Measurements from ENCODE around the gene CRHR2.

Gene CRHR2

DNA sequence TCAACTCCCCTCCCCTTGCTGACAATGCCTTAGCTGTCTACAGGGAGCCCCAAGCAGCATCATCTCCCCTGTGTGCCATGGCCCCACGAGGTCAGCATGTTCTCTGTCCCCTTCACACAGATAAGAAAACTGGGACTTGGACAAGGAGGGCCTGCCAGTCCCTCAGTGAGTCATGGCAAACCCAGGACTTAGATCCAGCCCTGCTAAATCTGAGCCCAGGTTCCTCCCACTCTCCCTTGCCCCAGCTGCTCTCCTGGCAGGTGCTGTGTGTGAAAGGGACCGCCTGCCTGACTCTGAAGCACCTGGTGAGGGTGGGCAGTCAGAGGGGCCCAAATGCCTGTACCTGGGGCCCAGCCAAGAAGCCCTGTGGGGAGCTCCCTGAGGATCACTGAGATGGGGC lies 7.4 kb downstream of the CRHR2 start:
- DNase-seq = no peak

DNA sequence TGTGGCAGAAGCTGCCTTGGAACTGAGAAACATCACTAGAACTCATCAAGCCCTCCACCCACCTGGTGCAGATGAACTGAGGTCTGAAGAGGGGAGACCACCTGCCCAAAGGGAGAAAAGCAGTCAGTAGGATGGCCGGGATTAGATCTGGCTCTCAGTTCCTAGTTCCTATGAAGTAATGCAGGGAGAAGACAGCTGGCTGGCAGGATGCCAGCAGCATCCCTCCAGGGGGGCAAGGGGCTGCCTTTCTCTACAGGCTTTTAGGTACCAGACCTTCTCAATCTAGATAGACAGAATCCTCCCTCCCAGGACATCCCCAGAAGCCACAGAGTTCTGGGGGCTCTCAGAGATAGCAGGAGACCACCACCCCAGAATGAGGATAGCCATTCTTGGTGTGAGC lies 7.8 kb downstream of the CRHR2 start:
- DNase-seq = no peak

DNA sequence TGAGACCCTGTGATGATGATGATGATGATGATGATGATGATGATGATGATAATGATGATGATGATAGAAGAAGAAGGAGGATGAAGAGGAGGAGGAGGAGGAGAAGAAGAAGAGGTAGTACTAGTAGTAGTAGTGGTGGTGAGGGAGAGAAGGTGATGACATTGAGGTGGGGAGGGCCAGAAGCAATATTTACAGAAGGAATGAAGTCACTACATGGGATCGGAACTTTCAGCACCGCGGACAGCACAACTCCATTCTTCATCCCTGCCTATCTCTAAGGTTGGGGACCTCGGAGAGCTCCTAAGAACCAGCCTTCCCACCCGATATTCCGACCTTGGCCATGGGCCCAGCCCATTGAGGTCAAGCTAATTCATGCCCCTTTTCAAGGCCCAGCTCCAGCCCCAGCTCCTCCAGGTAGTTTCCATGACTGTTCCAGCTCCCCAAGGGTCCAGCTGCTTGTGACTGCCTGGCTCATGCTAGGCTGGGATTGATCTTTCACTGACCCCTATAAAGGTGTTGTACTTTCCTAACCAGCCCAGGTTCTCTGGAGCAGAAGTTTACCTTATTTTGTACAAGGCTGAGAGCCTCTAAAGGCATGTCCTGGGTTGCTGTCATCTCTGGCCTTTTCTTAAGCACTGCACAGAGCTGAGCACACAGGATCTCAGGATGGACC lies 10.3 kb downstream of the CRHR2 start:
- no peak for DNase-seq

DNA sequence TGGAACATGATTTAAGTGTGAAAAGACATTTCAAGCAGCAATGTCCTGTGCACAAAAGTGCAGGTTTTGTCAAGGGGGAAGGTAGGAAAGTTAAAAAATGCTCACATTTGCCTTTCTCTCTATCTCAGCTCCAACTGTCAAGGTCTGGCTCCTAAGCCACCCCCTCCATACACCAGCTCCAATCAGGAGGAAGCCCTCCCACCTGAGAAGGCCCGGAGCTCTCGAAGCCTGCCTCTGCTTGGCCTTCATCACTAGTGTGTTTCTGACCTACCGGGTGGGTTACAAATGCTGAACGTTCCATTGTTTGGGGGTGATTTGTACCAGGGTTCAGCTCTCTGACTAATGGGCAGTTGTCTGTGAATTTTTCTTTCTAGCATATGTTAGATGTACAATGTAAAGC lies 14.2 kb downstream of the CRHR2 start:
- no peak for DNase-seq

DNA sequence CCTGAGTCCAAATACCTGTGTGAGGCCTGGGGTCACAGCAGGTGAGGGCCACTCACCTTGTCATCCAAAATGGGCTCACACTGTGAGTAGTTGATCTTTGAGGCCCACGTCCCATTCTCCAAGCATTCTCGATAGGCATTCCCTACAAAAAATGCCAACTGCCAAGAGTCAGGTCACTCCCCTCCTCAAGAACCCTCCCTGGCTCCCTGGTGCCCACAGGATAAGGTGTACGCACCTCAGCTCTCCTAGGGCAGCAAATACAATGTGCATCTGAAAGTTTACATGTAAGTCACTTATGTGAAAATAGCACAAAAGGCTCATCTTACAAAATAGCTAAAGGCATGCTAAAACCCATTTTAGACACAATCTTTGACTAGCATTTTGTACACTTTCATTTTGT lies 15.1 kb downstream of the CRHR2 start:
- no peak for DNase-seq

DNA sequence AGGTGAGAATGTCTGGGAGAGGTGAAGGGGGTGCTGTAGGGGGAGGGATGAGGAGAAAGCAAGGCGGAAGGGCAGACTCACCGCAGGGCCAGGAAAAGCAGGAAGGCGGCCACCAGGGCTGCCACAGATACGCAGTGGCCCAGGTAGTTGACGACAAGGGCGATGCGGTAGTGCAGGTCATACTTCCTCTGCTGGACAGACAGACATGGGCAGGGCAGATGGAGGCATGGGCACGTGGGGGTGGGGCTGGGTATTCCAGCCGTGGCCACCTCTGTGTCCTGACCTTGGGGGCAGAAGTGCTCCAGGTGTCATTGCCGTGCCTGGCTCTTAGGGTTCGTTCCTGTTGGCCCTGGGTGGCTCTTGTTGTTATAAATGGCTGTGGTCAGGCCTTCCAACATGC lies 16.8 kb downstream of the CRHR2 start:
- DNase-seq = no peak

DNA sequence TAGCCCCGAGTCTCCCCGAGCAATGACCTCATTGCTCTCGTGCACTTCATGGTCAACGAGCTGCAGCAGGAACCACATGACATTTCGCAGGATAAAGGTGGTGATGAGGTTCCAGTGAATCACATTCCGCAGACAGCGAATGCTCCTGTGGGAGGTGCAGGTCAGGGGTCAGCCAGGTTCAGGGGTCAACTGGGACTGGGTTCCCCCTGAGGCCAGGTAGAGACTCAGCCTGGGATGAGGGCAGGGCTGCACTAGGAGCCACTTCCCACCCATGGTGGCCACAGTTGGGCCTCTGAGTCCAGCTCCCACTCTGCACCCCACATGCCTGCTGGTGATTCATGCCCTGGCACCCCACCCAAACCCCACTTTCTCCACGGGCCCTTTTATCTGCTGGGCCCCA lies 17.2 kb downstream of the CRHR2 start:
- no peak for DNase-seq

DNA sequence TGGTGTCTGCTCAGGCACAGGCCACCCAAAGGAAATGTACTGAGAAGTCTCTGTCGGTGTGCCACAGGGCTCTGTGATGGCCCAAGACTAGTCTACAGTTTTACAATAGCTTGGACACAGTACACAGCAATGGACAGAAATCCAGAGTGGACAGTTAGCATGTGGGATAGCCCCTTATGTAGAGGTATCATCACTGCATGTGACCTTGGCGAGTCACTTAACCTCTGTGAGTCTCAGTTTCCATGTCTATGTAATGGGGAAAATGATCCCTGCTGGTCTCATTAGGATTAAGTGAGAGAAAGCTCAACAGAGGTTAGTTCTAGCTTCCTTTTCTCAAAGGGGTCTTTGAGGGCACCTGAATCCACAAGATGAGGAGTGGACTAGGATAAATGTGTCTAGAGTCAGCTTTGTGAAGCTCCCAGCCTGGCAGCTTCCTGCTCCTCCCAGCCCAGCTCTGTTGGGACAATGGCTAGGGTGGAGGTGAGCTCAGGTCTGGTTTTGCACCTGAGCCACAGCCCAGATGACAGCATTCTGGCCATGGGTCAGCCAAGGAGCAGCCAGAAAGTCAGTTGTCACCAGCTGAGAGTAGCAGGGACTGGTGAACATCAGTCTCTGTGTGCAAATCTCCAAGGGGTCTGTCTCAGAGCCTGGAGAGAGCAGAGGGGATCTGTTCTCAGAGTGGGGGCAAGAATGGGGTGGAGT lies 17.9 kb downstream of the CRHR2 start:
- no peak for DNase-seq

DNA sequence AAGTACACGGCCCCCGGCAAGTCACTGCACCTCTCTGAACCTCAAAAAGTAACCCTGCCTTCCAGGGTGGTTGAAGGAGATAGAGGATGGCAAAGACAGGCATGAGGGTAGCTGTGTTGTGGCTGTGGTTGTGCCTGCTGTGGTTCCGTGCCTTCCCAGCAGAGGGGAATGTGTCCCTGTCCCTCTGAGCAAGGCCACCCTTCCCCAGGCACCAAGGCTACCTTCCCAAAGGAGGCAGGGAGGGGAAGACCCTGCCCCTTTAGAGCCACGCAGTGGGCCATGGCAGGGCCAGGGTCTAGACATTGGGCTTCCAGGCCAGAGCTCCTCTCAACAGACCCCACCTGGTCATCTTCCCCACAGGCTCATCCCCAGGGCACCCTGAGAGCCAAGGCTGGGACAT lies 18.8 kb downstream of the CRHR2 start:
- DNase-seq = no peak

DNA sequence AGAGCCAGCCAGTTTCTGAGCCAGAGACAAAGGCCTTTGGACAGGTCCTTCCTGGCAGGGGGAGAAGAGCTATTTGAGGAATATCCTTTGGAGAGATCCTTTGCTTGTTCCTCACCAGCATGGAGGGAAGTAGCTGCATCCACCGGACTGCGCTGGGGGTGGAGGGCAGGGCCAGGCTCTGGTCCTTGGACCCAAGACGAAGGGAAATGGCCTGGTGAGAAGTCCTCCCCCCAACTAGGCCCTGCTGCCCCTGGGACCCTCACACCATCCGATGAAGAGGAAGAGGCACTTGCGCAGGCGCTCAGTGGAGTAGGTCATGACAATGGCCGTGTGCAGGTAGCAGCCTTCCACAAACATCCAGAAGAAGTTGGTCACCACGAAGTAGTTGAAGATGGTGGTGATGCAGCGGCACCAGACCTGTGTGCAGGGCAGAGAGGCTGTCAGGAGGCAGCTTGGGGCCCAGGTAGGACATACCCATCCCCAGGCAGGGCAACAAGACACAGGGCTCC lies 19.8 kb downstream of the CRHR2 start:
- no peak for DNase-seq

DNA sequence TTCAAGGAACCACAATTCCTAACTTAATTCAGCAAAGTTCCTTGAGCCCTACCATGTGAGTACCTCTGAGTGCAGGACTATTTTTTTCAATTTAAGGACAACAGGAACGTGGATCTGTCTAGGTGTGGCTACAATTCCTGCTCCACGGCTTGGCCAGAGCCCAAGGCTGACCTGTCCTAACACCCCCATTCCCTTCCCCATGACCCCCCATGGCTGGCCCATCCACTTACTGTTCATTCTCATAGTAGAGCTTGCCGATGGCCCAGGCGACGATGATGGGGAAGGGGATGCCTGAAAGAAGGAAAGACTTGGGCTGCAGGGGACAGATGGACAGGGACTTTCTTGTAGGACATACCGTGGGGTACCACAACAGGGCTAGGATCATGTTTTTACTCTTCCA lies 20.3 kb downstream of the CRHR2 start:
- no peak for DNase-seq

DNA sequence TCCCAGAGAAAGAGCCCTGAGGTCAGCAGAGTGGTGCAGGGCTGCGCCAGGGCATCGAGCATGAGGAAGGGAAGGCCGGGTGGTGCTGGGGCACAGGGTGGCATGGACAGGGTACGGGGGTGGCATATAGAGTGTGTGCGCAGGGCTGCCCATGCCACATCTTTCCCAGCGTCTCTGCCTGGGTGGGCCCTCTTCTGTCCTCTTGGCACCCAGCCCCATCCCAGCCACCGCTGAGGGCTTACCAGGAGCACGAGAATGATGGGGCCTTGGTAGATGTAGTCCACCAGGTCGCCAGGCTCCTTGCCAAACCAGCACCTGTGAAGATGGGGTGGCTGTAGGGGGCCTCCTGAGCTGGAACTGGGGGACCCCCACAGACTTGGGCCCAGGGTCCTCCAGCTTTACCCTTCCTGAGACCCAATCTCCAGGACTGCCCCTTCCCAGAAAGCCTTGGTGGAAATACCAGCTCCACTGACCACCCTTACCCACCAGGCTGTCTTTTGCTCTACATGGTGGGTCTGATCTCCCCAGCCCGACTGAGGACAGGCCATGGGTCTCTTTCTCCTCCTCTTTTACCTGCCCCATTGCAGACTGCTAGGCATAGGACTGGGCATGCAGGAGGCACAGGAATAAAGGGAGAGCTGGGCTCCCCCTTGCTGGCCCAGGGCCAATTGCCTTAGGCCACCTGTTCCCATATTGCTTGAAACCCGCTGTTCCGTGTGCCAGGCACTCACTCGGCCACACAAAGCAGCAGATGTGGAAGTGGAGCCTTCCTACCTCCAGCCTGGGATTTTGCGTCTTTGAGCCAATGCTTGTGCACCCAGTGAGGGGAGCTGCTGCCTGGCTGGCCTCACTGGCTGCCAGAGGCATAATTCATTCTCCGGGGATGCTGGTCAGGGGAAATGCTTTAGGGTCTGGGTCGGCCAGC lies 21.7 kb downstream of the CRHR2 start:
- no peak for DNase-seq

DNA sequence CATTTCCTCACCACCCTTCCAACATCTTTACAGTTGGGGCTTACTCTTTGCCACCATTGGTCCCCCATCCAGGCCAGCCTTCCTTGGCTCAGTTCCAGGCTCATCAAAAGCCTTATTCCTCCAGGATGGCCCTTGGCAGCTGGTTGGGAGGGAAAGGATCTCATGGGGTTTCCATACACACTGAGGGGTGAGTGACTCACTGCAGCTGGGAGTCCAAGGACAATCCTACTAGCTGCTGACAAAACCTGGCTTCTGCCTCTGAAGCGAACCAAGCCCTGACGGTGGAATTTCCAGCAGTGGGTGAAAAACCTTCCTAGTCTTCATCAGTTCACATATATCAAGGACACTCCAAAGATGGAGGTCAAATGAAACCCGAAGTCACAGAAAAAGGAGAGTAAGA lies 22.9 kb downstream of the CRHR2 start:
- DNase-seq = no peak

DNA sequence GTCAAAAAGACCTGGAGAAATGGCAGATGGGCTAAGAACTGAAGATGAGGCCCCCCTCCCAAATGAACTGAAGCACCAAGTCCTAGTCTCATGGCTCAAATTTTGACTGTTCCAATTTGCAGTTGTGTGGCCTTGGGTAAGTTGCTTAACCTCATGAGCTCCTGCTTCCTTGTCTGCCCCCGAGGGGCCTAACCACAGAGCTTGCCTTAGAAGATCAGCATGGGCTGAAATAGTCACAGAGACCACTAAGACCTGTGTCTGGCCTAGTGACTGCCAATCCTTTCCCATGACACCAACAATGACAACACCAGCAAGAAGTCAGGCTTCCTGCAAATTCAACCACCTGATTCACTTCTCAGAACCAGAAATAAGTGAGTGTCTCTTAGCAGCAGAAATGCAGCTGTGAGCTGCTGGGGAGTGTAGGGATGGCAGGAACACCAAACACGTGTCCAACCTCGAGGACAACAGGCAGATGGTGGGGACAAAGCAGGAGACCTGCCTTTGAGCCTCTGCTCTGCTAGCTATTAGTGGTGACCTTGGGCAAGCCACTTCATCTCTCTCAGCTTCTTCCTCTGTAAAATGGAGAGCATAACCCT lies 23.7 kb downstream of the CRHR2 start:
- DNase-seq = no peak

DNA sequence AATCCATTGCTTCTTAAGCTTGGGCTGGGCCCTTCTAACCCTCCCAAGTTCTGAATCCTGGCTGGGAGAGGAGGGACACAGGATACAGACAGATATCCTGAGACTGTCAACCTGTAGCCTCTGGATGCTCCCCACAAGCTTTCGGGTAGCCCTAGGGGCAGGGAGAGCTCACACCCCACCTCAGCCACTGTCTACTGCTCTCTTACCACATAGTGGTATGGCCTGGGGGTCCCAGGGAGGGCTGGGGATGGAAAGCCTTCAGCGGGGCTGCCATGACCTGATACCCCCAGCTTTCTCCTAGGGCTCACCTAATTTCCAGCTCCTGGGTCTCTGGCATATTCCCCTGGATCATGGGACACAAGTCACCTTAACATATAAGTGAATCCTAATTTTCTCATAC lies 25.1 kb downstream of the CRHR2 start:
- peak; percentile 9 for DNase-seq

DNA sequence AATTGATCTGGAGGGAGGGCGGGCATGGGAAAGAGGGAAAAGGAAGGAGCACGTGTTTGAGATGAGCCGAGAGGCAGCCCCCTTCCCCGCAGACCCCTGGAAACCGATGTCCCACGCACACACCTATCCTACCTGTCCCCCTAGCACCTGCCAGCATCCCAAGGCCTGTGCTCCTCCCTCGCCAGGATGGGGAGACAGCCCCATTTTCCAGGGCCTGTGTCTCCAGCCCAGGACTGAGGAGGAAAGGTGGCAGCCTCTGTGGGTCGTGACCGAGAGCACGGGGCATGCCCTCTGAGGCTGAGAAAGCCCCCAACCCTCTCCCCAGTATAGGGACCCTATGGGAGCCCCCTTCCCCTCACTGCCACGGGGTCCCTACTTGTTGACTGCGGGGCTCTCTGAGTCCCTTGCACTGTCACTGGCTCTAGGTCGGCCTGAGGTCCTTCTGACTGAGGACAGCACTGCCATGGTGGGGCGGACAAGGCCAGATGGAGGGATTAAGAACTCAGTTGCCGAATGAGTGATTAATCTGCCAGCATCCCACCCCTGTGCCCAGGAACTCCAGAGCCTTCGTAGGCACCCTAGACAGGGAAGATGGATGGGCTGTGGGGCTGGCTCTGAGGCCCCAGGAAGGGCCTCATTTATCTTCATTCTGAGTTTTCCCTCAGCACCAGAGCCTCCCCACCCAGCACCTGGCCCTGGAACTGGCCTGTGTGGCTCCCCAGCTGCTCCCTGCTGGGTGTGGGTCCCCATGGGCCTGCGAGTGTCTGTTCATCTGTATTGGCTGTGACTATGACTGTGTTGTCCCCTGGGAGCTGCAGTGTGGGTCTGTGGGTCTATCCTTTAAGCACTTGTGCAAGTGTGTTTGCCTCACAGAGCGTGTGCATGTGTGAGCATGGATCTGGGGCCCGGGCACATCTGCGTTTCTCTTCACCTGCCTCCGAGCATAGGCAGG lies 26.0 kb downstream of the CRHR2 start:
- peak; percentile 48 for DNase-seq

DNA sequence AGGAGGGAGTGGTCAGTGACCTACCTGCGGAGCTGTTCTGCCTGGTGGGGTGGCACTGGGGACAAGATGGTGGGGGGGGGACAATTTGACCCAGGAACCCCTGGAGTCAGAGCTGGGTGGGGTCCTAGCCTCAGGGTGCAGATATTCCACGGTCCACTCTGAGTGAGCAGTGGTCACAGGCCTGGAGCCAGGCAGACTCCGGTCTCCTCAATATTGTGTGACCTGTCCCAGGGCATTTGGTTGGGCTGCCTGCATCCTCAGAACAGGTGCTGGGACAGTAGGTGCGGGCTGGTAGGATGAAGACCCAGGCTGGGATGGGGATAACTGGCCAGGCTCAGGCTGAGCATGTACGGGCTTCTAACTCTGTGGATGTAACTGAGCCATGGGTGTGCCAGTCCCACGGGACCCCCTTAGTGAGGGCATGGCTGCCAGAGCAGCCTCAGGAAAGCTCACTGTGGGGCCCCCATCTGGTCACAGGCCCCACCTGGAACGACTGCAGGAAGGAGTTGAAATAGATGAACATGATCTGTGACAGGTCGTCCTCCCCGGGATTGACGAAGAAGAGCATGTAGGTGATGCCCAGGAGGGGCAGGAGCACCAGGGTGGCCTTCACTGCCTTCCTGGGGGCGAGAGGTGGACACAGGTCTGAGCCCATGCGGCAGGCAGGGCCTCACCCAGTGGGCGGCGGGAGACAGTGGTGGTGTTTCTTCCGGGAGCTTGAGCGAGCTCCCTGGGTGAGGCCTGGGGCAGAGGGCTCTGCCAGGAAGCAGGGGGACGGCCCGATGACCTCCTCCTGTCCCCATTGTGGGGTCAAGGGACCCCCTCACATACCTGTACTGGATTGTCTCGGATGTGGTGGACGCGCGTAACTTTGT lies 26.9 kb downstream of the CRHR2 start:
- DNase-seq = peak; percentile 58

DNA sequence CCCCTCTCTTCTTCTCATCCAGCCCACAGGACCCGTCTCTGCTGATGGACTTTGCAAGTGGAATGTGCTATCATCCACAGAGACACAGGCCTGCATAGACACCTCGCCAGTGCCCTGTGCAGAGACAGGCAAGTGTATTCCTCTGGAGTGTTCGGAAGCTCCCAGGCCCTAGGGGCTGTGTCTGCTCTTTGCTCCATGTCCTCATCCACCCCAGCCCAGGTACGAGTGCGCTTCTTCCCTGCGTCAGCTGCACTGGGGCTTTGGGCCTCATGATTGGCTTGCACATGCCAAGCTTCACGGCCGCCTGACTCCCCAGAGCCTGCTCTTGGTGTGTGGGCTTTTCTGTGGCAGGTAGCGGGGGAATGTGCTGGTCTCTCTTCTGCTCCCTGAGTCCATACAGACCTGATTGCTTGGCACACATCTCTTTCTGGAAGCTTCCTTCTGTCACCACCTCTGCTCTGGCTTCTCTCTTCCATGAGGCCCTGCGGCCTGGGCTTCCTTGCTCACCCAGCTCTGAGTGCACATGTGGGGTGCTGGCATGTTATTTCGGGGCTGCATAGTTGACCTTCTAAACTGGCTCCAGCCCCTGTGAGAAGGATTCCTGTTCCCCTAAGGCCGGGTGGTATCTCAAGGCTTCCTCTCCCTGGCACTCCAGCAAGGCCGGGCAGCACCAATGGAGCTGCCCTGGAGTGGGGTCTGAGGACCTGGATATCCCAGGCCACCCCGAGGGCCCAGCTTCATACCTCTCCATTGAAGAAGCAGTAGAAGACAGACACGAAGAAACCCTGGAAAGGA lies 27.8 kb downstream of the CRHR2 start:
- DNase-seq = peak; percentile 61

DNA sequence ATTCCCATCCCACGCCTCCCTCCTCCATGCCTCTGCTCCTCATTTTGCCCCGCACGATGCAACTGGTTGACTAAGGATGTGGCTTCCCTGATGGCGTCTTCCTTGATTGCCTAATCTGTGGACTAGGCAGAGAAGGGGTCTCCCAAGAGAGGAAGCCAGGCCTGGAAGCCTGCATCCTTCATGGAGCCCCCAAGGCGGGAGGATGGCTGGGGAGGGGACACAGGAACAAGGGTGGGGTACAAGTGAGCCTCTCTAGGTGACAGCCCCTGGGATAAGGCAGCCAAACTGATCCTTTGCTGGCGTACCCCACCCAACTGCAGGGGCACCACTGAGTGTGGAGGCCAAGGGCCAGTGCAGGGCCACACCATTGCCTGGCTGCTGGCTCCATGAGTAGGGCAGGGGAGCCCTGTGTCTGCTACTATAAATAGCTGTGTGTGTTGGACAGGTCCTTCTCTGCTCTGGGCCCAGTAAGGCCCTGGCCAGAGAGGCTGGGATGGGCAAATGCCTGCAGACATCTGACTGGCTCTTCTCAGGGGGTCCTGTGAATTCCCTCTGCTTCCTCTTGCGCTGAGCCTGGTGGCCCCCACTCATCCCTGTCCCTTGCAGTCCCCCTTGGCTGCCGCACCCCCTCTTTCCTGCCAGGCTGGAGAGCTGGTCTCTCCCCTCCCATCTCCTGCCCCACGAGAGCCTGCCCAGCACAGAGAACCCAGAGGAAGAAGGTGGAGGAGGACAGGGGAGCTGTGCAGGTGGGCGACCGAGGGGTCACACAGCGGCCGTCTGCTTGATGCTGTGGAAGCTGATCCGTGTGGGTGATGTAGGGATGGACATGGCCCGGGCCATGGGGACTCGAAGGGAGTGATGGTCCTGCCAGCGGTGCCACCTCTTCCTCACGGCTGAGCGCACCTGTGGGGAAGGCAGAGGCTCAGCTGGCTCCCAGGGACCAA lies 29.3 kb downstream of the CRHR2 start:
- peak; percentile 59 for DNase-seq

Data from activated effector memory CD4-positive, alpha-beta T cell treated with anti-CD3 and anti-CD28 coated beads, Interleukin-2, amount 50 U/mL, for 16 hours (primary cell).